Transverse colon (tissue), 4 donors: ENCODE results near the gene PLCXD1.

Source experiments
- CTCF ChIP-seq, 5 experiments: fragments of 200-600 bp in 3 of 5; fragments of 450-650 bp in 2 of 5; sonication (generic) in 3 of 5; IDR thresholded peaks; 1 replicate in 2 of 5; 2 replicates in 3 of 5; pipeline ENCODE4 v1.5.1; 2016 to 2017; ENCODE audit warnings: antibody characterized with exemption in 5 of 5, inconsistent platforms in 3 of 5, mild to moderate bottlenecking in 2 of 5, moderate library complexity in 1 of 5
- POLR2AphosphoS5 ChIP-seq, 3 donors: sonication (generic); formaldehyde crosslinking; IDR thresholded peaks; one replicate each; pipeline ENCODE4 v1.6.1; 2016; ENCODE audit warnings: antibody characterized with exemption in 3 of 3

DNA sequence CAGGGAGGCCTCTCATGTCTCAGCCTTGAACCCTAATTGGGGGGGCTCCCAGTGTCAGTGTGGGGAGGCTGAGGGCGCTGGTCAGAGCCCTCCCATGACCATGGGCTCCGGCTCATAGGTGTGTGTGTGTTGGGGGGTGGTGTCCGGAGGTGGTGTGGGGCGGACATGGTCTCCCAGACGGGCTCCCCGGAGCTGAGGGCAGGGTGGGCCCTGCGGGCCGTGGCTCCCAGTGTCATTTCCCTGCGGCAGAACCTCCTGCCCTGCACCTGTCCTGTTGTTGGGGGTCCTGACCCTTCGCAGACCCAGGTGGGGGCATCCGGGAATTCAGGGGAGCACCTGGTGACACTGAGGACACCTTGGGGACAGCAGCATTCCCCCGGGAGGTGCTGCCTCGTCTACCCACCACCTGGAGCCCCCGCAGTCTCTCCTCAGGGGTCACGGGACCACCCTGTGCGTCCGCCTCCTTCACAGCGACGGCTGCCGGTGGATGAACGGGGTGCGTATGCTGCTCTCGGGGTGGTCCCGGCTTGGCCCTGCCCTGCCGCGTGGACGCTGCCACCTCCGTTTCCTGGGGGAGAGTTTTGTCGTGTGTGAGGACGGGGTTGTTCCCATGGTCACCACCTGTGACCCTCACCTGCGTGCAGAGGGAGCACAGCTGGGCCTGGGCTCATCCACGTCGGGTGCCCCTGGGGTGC lies 51.9 kb downstream of the PLCXD1 start:
- TF ChIP-seq POLR2AphosphoS5 (IDR thresholded peaks at IDR 0.05) (no peak), CTCF (IDR thresholded peaks at IDR 0.05) (no peak)
